H1 (cell line): Measurements from ENCODE around the gene ADAMTS8. TPM values are rescaled to one million over a fixed set of nuclear protein-coding genes. Genes with fewer than 3 reads are reported as not detected.

Experiments
- CTCF ChIA-PET: fragments of 300-600 bp; sonication (Branson Sonifier 250); formaldehyde crosslinking; loops from one replicate; lab custom pipeline; 2021; ENCODE audit not compliant: partially characterized antibody; lab: Charles Lee
- POLR2A ChIA-PET: fragments of 300-600 bp; sonication (Branson Sonifier 250); formaldehyde crosslinking; loops from one replicate; lab custom pipeline; 2021; ENCODE audit warnings: inconsistent platforms; ENCODE audit not compliant: partially characterized antibody; lab: Charles Lee
- DNase-seq, 2 experiments: peaks; one replicate each; pipeline versions ENCODE4 v3.0.0 to v3.0.0-alpha.2; 2010 to 2022; ENCODE audit warnings: low spot score in 2 of 2, low read depth in 1 of 2, mixed read lengths in 1 of 2
- FAIRE-seq: peaks from 2 replicates; lab custom pipeline; 2011; peaks lifted over from hg19 to GRCh38; lab: Jason Lieb, UNC
- H2AFZ ChIP-seq: 2 replicates; pipeline ENCODE4 v1.8.1; 2012; ENCODE audit warnings: low read length, inconsistent platforms
- H2AK5ac ChIP-seq: 2 replicates; pipeline ENCODE4 v1.6.1; 2013; ENCODE audit warnings: low read depth, low read length
- H2BK120ac ChIP-seq: replicated peaks from 2 replicates; pipeline ENCODE3; 2013; ENCODE audit warnings: low read depth, low read length, inconsistent platforms
- H2BK12ac ChIP-seq: 2 replicates; pipeline ENCODE4 v1.6.1; 2013; ENCODE audit warnings: low read depth, low read length
- H2BK15ac ChIP-seq: 2 replicates; pipeline ENCODE4 v1.6.1; 2013; ENCODE audit warnings: low read length
- H2BK20ac ChIP-seq: 2 replicates; pipeline ENCODE4 v1.6.1; 2013; ENCODE audit warnings: low read length
- H2BK5ac ChIP-seq: 2 replicates; pipeline ENCODE4 v1.6.1; 2013; ENCODE audit warnings: low read depth, low read length
- H3K14ac ChIP-seq: 2 replicates; pipeline ENCODE4 v1.6.1; 2013; ENCODE audit warnings: inconsistent platforms; ENCODE audit not compliant: insufficient read length
- H3K18ac ChIP-seq: 2 replicates; pipeline ENCODE4 v1.6.1; 2013; ENCODE audit warnings: low read length; ENCODE audit errors: extremely low read depth
- H3K23ac ChIP-seq: 2 replicates; pipeline ENCODE4 v1.6.1; 2013; ENCODE audit warnings: inconsistent platforms; ENCODE audit not compliant: insufficient read length
- H3K23me2 ChIP-seq: 2 replicates; pipeline ENCODE4 v1.6.1; 2013; ENCODE audit warnings: low read depth, low read length
- H3K27ac ChIP-seq: 2 replicates; pipeline ENCODE4 v1.6.1; 2011; ENCODE audit warnings: low read depth, low read length, inconsistent platforms
- H3K27me3 ChIP-seq, 4 experiments: replicated peaks in 1 of 4; 1 replicate in 1 of 4; 2 replicates in 3 of 4; pipeline versions ENCODE4 v1.6.1 to v1.8.1; 2011 to 2013; ENCODE audit warnings: low read length in 3 of 4, mild to moderate bottlenecking in 3 of 4, inconsistent platforms in 2 of 4, mixed read lengths in 2 of 4, moderate library complexity in 1 of 4; ENCODE audit not compliant: control insufficient read depth in 3 of 4, insufficient read depth in 3 of 4; ENCODE audit errors: extremely low read depth in 1 of 4
- H3K36me3 ChIP-seq, 4 experiments: 2 replicates each; pipeline versions ENCODE4 v1.6.1 to v1.8.1; 2011 to 2013; ENCODE audit warnings: mild to moderate bottlenecking in 4 of 4, low read length in 3 of 4, moderate library complexity in 2 of 4, control low read depth in 1 of 4, inconsistent platforms in 1 of 4; ENCODE audit not compliant: insufficient read depth in 4 of 4, control insufficient read depth in 2 of 4
- H3K4ac ChIP-seq: replicated peaks from 2 replicates; pipeline ENCODE3; 2013; ENCODE audit warnings: low read length, low read depth, mixed read lengths, inconsistent platforms; ENCODE audit not compliant: insufficient read length
- H3K4me1 ChIP-seq, 4 experiments: replicated peaks in 1 of 4; 1 replicate in 1 of 4; 2 replicates in 3 of 4; pipeline versions ENCODE4 v1.6.1 to v1.8.1; 2011 to 2013; ENCODE audit warnings: low read length in 3 of 4, inconsistent platforms in 2 of 4, mixed read lengths in 1 of 4; ENCODE audit not compliant: insufficient read depth in 4 of 4, control insufficient read depth in 3 of 4
- H3K4me2 ChIP-seq, 2 experiments: 2 replicates each; pipeline versions ENCODE4 v1.6.1 to v1.8.1; 2011 to 2013; ENCODE audit warnings: low read depth in 2 of 2, low read length in 2 of 2, control low read depth in 1 of 2, inconsistent platforms in 1 of 2, mild to moderate bottlenecking in 1 of 2; ENCODE audit not compliant: insufficient read depth in 1 of 2
- H3K4me3 ChIP-seq, 4 experiments: fragments of 200-600, 300-600 bp in 1 of 4; sonication (generic), shearing (Covaris generic), sonication (Bioruptor Twin) in 1 of 4; 2 replicates each; pipeline versions ENCODE4 v1.5.1 to v1.8.1; 2011 to 2016; ENCODE audit warnings: low read length in 4 of 4, low read depth in 3 of 4, control low read depth in 2 of 4, inconsistent platforms in 2 of 4, mild to moderate bottlenecking in 2 of 4, mixed read lengths in 1 of 4, moderate library complexity in 1 of 4; ENCODE audit not compliant: insufficient read depth in 2 of 4; ENCODE audit errors: extremely low read depth in 1 of 4
- H3K56ac ChIP-seq: replicated peaks from 2 replicates; pipeline ENCODE3; 2013; ENCODE audit warnings: low read depth, mild to moderate bottlenecking, mixed read lengths, low read length, inconsistent platforms; ENCODE audit not compliant: insufficient read length
- H3K79me1 ChIP-seq: 2 replicates; pipeline ENCODE4 v1.6.1; 2013; ENCODE audit warnings: low read depth, low read length, control low read depth
- H3K79me2 ChIP-seq, 2 experiments: 2 replicates each; pipeline versions ENCODE4 v1.6.1 to v1.8.1; 2012 to 2013; ENCODE audit warnings: low read length in 2 of 2, mild to moderate bottlenecking in 2 of 2, inconsistent platforms in 1 of 2; ENCODE audit not compliant: insufficient read depth in 2 of 2, control insufficient read depth in 1 of 2
- H3K9ac ChIP-seq, 4 experiments: replicated peaks in 1 of 4; 1 replicate in 1 of 4; 2 replicates in 3 of 4; pipeline versions ENCODE4 v1.6.1 to v1.8.1; 2011 to 2013; ENCODE audit warnings: low read depth in 3 of 4, low read length in 3 of 4, control low read depth in 2 of 4, mild to moderate bottlenecking in 2 of 4, moderate library complexity in 2 of 4, inconsistent platforms in 1 of 4; ENCODE audit errors: extremely low read depth in 1 of 4
- H3K9me3 ChIP-seq, 2 experiments: 2 replicates each; pipeline versions ENCODE4 v1.6.1 to v1.8.1; 2012 to 2013; ENCODE audit warnings: mild to moderate bottlenecking in 2 of 2, moderate library complexity in 2 of 2, control low read depth in 1 of 2, inconsistent platforms in 1 of 2, low read depth in 1 of 2, low read length in 1 of 2, mixed read lengths in 1 of 2; ENCODE audit not compliant: insufficient read depth in 2 of 2
- H4K20me1 ChIP-seq, 2 experiments: replicated peaks in 1 of 2; 2 replicates each; pipeline versions ENCODE3 to v1.8.1; 2011 to 2013; ENCODE audit warnings: inconsistent platforms in 2 of 2, low read length in 2 of 2, mild to moderate bottlenecking in 1 of 2; ENCODE audit not compliant: insufficient read depth in 2 of 2, control insufficient read depth in 1 of 2
- H4K5ac ChIP-seq: 2 replicates; pipeline ENCODE4 v1.6.1; 2013; ENCODE audit warnings: low read length, low read depth, mixed read lengths, inconsistent platforms; ENCODE audit not compliant: insufficient read length
- H4K8ac ChIP-seq: 2 replicates; pipeline ENCODE4 v1.8.0; 2013; ENCODE audit warnings: mild to moderate bottlenecking, moderate library complexity, low read length, inconsistent platforms; ENCODE audit not compliant: insufficient read depth; ENCODE audit errors: extremely low read depth
- H4K91ac ChIP-seq: replicated peaks from 2 replicates; pipeline ENCODE3; 2013; ENCODE audit warnings: low read length, mixed read lengths, inconsistent platforms; ENCODE audit not compliant: insufficient read length
- HDAC6 ChIP-seq: IDR thresholded peaks from one replicate; pipeline ENCODE4 v1.7.1; 2012; ENCODE audit warnings: low read depth, mild to moderate bottlenecking, inconsistent platforms, low read length, moderate library complexity
- RAD21 ChIP-seq, 2 experiments: IDR thresholded peaks in 1 of 2; conservative IDR thresholded peaks in 1 of 2; 2 replicates each; pipeline ENCODE4 v1.6.1; 2011; ENCODE audit warnings: low read depth in 2 of 2, low read length in 2 of 2, improper control_type of control experiment in 1 of 2, inconsistent platforms in 1 of 2, mild to moderate bottlenecking in 1 of 2, moderate library complexity in 1 of 2
- RFX5 ChIP-seq: IDR thresholded peaks from 2 replicates; pipeline ENCODE4 v1.6.1; 2011; ENCODE audit warnings: low read depth, low read length, improper control_type of control experiment, borderline replicate concordance
- TEAD4 ChIP-seq: IDR thresholded peaks from 2 replicates; pipeline ENCODE4 v1.6.1; 2012; ENCODE audit warnings: low read depth, low read length, inconsistent platforms, mixed read lengths
- YY1 ChIP-seq: IDR thresholded peaks from 2 replicates; pipeline ENCODE4 v1.6.1; 2011; ENCODE audit warnings: low read depth, mild to moderate bottlenecking, low read length
- WGBS, 2 experiments: shearing (Covaris generic) in 1 of 2; methylation state at CpG; one replicate each; pipeline versions ENCODE4 v1.1.6 to v1.1.7; 2013 to 2015; ENCODE audit warnings: low lambda C conversion rate in 2 of 2, mixed read lengths in 2 of 2, inconsistent platforms in 1 of 2, low coverage in 1 of 2, missing lambda C conversion rate in 1 of 2; ENCODE audit not compliant: insufficient replicate concordance in 2 of 2, insufficient coverage in 1 of 2, insufficient read length in 1 of 2; ENCODE audit errors: extremely low coverage in 1 of 2, missing lambda C conversion rate in 1 of 2; 5-methylcytosine and 5-hydroxymethylcytosine counted together
- polyA plus RNA-seq, 7 experiments: library from polyadenylated mRNA; depleted of rRNA in 3 of 7; stranded (reverse) in 5 of 7; unstranded in 2 of 7; fragments of >200 nt in 5 of 7; fragments of 200-250 nt in 2 of 7; gene quantifications; 1 replicate in 5 of 7; 2 replicates in 1 of 7; 4 replicates in 1 of 7; pipeline versions ENCODE4 v1.2.1 to v1.2.3, GENCODE V29; 2011 to 2013; ENCODE audit warnings: missing spikeins in 2 of 7, mixed read lengths in 2 of 7
- total RNA-seq: library from RNA; stranded (reverse); fragmentation: NEBNext Ultra II Directional; extraction: Animal tissue kit (Norgen Biotek cat#: 25700); gene quantifications from 2 replicates; pipeline ENCODE4 v1.2.1, GENCODE V29; 2021
- TF ChIP-seq, protein P1 (sequence below), 3 experiments: IDR thresholded peaks; 1 replicate in 2 of 3; 2 replicates in 1 of 3; pipeline versions ENCODE4 v1.5.1 to v1.6.1; 2011; ENCODE audit warnings: low read length in 3 of 3, mild to moderate bottlenecking in 3 of 3, inconsistent platforms in 2 of 3, low read depth in 1 of 3, moderate library complexity in 1 of 3; ENCODE audit not compliant: insufficient read depth in 1 of 3; ENCODE audit errors: control extremely low read depth in 1 of 3
- TF ChIP-seq, protein P2 (sequence below): IDR thresholded peaks from 2 replicates; pipeline ENCODE4 v1.6.1; 2012; ENCODE audit warnings: inconsistent platforms

ADAMTS8 gene
- total and polyA plus RNA-seq, 2 of the 8 experiments (the other 6 are each of a cell fraction or from before 2014, with no cell fraction given): 9.3 to 16.6 TPM

DNA sequence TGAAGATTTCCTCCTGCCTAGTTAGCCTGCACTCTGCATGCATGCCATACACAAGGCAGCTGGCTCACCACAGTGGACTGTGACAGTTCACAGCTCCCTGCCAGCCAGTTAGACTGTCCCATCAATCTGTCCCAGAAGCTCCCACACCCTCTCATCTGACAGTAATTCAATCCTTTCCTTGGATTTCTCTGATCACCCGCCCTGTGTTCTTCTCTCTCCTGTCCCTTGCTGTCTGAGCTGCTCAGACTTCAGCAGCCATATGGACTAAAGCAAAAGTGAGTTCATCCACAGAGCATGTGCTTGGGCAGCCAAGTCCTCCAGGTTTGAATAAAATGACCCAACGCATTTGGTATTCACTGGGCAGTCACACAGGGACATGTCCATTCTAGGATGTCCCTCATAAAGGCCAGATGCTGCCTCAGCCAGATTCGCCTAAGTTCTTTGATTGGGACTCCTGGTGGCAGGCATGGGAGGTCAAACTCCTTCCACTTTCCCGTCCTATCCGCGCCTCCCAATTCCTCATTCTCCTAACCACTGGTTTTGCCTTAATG is 59.2 kb downstream of the ADAMTS8 start:
- Histone ChIP-seq H2BK20ac (peak overlapping the region; percentile 44; the same call in 1 of the 2 replicates), H3K79me1 (no peaks in the 10 kb centered on the region), H3K23ac (no peak overlapping the region), H3K27me3 (no peaks in the 10 kb centered on the region), H3K9me3 (no peaks in the 10 kb centered on the region), H3K4me3 (no peak overlapping the region), H3K4me2 (no peak overlapping the region), H3K27ac (no peak overlapping the region), H3K36me3 (no peaks in the 10 kb centered on the region), H4K91ac (no peak overlapping the region), H2BK15ac (no peak overlapping the region), H3K4me1 (peaks cover 0 to 15% (median 2%) of the 10 kb centered on the region in 4 experiments; a peak in 3 of 7 replicates), H2BK120ac (no peak overlapping the region), H3K56ac (no peak overlapping the region), H3K18ac (peak overlapping the region; percentile 19; the same call in 1 of the 2 replicates), H4K20me1 (no peaks in the 10 kb centered on the region), H2AFZ (no peak overlapping the region), H3K9ac (no peak overlapping the region), H2BK12ac (peak overlapping the region; percentile 46; the same call in 1 of the 2 replicates), H4K5ac (no peak overlapping the region), H3K79me2 (no peaks in the 10 kb centered on the region), H2AK5ac (no peak overlapping the region), H4K8ac (no peak overlapping the region), H3K4ac (no peak overlapping the region), H3K14ac (no peak overlapping the region), H2BK5ac (no peak overlapping the region), H3K23me2 (no peaks in the 10 kb centered on the region)
- POLR2A ChIA-PET: interaction anchor here (1.1 to 1.6 kb wide), 3 partner anchors 35 to 88 kb away, joined by 3 to 4 read pairs (median 3); no protein-coding TSS in a partner anchor
- DNase-seq (no peak), FAIRE-seq (no peak)
- CTCF ChIA-PET: interaction anchor here (0.6 to 2.3 kb wide), 10 partner anchors 21 to 525 kb away, joined by 3 to 10 read pairs (median 3); no protein-coding TSS in a partner anchor
- 89% methylated on average over 6 of the region's 6 CpGs; no CpG with 5 or more reads in 1 of the 2 experiments for WGBS, 2 experiments
- TF ChIP-seq TEAD4 (0 out of 2 replicates have a peak, but pooled peaks have one; percentile 36), YY1 (no peak), HDAC6 (no peak), RAD21 (IDR thresholded peaks at IDR 0.05 in 1 of 2, conservative IDR thresholded peaks at IDR 0.05 in 1 of 2; ENCODE audit: low read depth in 2 of 2, low read length in 2 of 2) (peak in 1 of 2 experiments; percentile 9; a peak in 1 of 4 replicates), RFX5 (no peak)
- TF ChIP-seq, protein P1, sequence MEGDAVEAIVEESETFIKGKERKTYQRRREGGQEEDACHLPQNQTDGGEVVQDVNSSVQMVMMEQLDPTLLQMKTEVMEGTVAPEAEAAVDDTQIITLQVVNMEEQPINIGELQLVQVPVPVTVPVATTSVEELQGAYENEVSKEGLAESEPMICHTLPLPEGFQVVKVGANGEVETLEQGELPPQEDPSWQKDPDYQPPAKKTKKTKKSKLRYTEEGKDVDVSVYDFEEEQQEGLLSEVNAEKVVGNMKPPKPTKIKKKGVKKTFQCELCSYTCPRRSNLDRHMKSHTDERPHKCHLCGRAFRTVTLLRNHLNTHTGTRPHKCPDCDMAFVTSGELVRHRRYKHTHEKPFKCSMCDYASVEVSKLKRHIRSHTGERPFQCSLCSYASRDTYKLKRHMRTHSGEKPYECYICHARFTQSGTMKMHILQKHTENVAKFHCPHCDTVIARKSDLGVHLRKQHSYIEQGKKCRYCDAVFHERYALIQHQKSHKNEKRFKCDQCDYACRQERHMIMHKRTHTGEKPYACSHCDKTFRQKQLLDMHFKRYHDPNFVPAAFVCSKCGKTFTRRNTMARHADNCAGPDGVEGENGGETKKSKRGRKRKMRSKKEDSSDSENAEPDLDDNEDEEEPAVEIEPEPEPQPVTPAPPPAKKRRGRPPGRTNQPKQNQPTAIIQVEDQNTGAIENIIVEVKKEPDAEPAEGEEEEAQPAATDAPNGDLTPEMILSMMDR (IDR thresholded peaks at IDR 0.05; ENCODE audit: control extremely low read depth in 1 of 3, insufficient read depth in 1 of 3, low read depth in 1 of 3, low read length in 3 of 3): peak in 2 of 3 experiments; percentile 21 to 31; a peak in 2 of 4 replicates
- TF ChIP-seq, protein P2, sequence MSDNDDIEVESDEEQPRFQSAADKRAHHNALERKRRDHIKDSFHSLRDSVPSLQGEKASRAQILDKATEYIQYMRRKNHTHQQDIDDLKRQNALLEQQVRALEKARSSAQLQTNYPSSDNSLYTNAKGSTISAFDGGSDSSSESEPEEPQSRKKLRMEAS: no peak
